G401.6 (cell line): ENCODE data around the gene MEF2A.

Experiments used
- FAIRE-seq: peaks from 2 replicates; lab custom pipeline; 2012; peaks lifted over from hg19 to GRCh38; lab: Jason Lieb, UNC

The MEF2A gene

DNA sequence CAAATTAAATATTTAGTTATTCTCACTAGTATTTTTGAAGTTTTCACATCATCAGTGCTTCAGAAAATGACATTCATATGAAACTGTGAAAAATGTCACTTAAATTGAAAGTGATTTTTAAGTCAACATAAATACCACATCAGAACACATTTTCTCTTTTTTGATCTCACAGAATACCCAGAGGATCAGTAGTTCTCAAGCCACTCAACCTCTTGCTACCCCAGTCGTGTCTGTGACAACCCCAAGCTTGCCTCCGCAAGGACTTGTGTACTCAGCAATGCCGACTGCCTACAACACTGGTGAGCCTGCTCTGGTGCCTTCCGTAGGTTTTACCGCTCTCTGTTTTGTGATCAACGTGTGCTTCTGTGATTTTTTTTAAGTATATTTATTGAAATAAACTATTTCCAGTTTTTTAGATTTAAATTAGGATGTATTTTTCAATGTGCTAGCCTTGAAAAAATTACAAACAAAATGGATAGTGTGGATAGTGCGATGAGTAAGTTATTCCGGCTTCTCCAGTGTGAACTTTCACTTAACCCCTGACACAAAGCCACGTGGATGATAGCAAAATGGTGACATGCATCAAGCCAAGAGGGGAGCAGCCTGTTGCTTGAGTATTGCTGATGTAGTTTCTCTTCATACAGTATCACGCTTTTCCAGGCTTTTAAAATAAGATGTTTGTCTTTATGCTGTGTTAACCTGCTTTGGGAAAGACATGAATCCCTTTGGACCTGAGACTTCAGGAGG is 140.9 kb downstream of the MEF2A start:
- FAIRE-seq, result no peak

GRCh38 chr15:99707473-99708270 is 141.9 kb downstream of the MEF2A start:
- FAIRE-seq, result no peak

DNA sequence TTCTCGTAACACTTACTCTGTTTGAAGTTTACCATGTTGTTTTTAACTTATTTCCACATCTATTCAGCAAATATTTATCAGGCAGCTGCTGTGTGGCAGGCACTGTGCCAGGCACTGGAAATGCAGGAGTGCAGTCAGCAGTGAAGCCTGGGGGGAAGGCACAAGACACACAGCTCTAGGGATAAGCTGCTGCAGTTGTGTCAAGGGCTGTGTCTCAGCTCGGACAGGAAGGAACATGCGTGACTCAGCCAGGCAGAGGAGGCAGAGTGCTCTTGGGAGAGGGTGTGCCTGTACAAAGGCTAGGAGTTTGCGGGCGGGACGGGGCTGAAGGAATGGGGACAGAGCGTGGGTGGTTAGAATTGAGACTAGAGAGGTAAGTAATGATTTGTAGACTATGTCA is 142.8 kb downstream of the MEF2A start:
- FAIRE-seq, result no peak

- FAIRE-seq, result no peak
Observed at GRCh38 chr15:99709243-99709986, 143.6 kb downstream of the MEF2A start.

GRCh38 chr15:99711625-99712024 is 145.8 kb downstream of the MEF2A start:
- no peak for FAIRE-seq

- no peak for FAIRE-seq
Observed at GRCh38 chr15:99712415-99712814, 146.6 kb downstream of the MEF2A start.

- no peak for FAIRE-seq
Observed at GRCh38 chr15:99716540-99717095, 150.8 kb downstream of the MEF2A start.

DNA sequence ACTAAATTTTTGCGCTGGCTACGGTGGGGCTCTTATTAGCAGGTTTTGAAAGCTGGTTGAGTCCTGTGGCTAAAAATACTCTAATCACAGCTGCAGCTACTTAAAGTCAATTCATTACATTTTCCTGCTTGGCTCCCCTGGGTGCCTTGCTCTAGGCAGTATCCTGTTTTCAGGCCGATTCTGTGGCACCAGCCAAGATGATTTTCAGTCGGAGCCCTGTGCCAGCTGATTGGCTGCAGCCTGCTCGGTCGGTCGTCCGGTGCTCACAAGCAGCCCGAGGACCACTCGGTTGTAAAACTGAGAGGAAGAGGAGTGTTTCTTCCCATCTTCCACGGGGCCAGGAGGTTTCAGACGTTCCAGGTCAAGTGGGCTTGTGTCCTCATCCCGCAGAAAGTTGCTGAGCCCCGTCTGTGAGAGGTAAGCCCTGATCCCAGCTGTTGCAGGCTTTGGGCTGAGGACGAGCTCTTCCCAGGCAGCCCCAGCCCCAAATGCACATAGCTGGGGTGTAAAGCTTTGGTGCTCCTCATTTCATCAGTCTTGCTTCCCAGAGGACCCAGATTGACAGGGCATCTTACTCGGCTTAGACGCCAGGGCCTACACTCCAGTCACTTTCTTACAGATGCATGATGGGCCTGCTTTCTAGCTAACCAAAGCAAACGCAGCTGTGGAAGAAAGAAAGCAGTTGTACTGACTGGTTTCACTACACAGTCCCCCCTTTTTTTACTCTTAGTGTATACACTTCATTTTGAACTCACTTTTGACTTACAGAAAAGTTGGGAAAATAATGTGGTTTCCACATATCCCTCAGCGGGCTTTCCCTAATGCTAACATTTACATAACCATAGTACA is 151.6 kb downstream of the MEF2A start:
- no peak for FAIRE-seq

- no peak for FAIRE-seq
Observed at GRCh38 chr15:99718421-99718820, 152.6 kb downstream of the MEF2A start.

DNA sequence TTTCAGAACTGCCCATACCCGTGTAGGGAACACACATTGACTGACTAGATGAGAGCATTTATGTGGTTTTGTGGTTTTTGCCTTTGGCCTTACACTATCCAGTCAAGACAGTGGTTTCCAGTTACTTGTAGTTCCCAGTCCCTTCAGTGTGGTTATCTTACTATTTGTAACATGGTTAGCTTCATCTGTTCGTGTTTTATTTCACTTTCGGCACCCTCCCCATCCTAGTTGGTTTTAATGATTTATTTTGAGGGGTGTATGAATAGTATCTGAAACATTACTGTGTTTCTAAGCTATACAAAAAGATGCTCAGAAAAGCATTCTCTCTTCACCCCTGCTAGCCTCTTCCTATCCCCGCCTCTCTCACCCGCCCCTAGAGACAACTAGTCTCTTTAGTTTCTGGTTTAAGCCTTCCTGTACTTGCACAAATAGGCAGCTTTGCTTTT is 153.3 kb downstream of the MEF2A start:
- no peak for FAIRE-seq

GRCh38 chr15:99720533-99720932 is 154.7 kb downstream of the MEF2A start:
- no peak for FAIRE-seq

DNA sequence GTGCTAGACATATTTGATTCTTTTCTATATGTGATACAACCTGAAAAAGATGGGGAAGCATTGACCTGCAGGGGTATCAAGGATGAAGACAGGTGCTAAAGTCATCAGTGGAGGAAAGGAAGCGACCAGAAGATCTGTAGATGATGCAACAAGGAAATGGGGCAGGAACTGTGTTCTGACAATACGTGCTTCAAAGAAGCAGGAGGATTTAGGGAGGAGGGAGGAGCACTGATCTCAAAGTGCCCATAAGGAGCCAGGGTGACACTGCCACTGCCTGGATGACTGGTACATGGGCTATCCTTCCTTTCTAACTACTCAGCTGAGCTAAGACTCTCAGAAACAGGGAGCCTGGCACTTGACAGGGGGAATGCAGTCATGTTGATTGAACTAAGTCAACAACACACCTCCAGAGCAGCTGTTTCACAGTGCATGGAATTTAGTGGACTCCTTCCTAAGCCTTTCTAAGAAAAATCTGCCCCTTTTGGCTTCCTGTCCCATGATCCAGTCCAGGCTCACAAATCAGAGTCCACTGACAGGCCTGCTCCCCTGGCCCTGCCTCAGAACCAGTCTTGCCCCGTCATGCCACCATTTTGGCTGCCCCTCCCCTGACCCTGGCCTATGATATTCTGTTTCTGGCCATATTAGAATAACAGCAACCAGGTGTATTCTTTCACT is 155.5 kb downstream of the MEF2A start:
- no peak for FAIRE-seq

DNA sequence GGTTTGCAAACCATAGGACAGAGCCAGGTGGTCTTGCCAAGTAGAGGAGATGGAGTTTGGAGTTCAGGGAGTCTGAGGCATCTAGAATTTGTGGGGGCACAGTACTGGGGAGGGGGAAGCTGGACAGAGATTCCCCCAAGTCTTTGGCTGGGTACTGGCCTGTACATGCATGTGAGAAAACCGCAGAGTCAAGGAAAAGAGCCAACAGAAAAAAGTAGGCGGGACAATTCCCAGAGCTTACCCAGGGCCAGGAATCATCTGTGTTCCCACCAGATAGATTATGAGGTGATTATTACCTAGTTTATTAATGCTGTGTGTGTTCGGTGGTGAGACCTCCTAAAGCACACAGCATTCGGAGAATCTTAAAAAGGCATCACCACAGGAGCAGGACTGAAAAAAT is 156.1 kb downstream of the MEF2A start:
- FAIRE-seq, result no peak

- no peak for FAIRE-seq
Observed at GRCh38 chr15:99722406-99722805, 156.6 kb downstream of the MEF2A start.

GRCh38 chr15:99726333-99726732 is 160.5 kb downstream of the MEF2A start:
- FAIRE-seq, result no peak

- FAIRE-seq, result no peak
Observed at GRCh38 chr15:99727330-99727729, 161.5 kb downstream of the MEF2A start.

GRCh38 chr15:99727733-99728132 is 161.9 kb downstream of the MEF2A start:
- no peak for FAIRE-seq

GRCh38 chr15:99728916-99729315 is 163.1 kb downstream of the MEF2A start:
- no peak for FAIRE-seq

DNA sequence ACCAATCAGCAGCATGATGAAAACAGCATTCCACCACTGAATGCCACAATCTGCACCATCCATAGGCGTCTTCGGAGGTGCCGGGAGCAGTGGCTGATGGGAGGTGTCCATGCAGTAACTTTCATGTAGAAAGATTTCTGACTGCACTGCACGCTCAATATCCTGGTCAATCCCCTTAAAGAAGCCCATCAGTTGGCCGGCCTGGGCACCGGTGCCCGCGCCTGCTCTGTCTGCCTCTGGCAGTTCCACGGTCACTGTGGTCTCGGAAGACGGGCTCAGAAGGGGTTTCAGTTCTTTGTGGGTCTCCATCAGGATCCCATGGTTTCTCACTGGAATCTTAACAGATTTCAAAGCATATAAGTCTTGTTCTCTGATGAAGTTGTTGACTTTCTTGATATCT is 163.5 kb downstream of the MEF2A start:
- FAIRE-seq, result no peak

DNA sequence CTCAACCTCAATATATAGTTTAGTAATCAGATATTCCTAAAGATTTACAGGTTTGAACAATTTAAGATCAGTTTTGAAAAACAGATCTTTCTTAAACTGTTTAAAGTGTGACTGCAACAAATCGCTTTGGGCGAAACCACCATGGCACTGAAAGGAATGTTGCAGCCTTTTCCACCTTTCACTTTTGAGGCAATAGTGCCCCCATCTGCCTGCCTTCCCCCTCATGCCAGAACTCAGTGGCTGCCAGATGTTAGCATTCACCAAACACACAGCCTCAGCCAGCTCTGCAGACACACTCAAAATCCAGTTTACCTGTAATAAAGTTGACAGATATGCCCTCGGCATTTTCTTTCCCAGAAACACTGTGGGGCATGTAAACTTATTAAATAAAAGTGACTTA is 164.1 kb downstream of the MEF2A start:
- no peak for FAIRE-seq
